Measurements from ENCODE around the gene EFCC1.

EFCC1 gene

DNA sequence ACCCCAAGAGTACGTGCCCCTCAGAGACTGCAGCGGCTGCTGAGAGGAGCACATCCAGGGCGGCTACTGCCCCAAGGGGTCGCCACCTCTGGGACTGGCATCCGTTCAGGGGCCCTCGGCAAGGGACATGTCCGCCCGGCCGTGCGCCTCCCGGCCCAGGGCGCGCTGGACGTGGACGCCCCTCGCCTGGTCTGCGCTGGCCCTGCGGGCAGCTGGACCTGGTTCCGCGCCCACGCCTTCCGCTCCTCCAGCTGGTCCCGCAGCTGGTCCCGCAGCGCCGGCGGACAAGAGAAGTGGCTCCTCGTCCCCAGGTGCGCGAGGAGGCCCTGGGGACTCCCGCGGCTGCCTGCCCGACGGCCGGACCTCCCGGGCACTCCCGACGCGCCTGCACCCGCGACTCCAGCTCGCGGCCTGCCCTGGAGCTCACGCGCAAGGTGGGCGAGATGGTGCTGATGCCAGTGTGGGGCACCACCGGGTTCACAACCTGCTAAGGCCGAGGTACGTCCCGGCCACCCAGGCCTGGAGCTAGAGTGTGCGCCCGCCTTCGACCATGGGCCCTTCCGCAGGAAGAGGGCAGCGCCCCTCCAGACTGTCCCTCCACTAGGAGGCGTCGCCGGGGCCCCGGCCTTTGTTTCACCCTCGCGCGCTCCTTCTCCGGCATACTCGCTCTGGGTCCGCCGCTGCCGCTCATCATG is 45.1 kb downstream of the EFCC1 start:
- intact Hi-C loops (cut with DNase I), result no loop called here

GRCh38 chr3:129046732-129047552 is 45.8 kb downstream of the EFCC1 start:
- peak in 3 of 10 donors; percentile 66 to 71 (median 66) for DNase-seq
- intact Hi-C loops (cut with DNase I), result no loop called here

More for the DNA sequence above, 45.1 kb downstream of the EFCC1 start:
- peak in 3 of 10 donors; percentile 61 to 70 (median 63) for DNase-seq

GRCh38 chr3:129047553-129047839 is 46.4 kb downstream of the EFCC1 start:
- intact Hi-C loops (cut with DNase I), result no loop called here
- DNase-seq, result peak in 1 of 10 donors; percentile 77

DNA sequence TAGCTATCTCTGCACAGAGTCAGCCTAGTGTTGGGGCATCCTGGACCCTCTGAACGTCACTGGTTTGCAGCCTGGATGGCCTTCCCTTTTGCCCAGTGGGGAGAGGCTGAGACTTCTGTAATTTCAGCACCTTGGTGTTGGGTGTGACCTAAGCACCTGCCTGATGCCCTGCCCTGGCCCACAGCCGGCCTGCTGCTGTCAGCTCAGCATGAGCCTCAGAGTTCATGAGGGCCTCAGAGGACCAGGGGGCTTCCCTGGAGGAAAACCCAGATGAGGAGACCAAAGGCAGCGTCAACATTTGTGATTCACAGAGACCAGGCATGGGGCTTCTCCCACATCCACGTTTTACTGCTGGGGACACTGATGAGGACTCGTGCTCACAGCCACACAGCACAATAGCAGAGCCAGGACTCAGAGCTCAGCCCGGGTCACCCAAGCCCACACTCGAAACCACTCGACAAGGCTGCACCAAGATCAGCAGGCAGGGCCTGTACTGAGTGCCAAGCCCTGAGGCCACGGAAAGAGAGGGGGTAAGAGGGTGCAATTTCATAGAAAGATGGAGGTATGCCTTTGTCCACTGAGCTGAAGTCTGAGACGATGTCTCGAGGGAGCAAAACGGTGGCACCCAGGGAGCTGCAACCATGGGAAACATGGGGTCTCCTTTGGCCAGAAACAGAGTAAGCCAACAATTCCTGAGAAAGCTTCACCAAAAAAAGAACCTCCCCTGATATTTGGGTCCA is 49.6 kb downstream of the EFCC1 start:
- DNase-seq, result peak in 1 of 10 donors; percentile 45
- intact Hi-C loops (cut with DNase I), result no loop called here

DNA sequence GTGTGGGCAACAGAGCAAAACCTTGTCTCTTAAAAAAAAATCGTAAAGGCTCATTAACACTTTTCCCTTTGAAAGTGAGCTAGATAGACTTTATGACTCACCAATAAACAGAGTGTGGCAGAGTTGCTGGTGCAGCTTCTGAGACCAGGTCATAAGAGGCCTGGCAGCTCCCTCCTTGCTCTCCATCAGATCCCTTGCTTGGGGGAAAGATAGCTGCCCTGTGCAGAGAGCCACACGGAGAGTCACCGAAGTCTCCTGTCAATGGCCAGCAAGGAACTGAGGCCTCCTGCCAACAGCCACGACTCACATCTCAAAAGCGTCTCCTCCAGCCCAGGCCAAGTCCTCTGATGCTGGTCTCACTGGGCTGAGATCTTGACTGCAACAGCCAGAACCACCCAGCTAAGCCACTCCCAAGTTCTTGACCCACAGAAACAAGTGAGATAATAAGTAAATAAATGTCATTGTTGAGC is 50.8 kb downstream of the EFCC1 start:
- peak in 1 of 10 donors; percentile 45 for DNase-seq
- intact Hi-C loops (cut with DNase I), result loop anchor here (2.0 kb wide), 1 partner anchor 195 kb away; no protein-coding TSS in a partner anchor

DNA sequence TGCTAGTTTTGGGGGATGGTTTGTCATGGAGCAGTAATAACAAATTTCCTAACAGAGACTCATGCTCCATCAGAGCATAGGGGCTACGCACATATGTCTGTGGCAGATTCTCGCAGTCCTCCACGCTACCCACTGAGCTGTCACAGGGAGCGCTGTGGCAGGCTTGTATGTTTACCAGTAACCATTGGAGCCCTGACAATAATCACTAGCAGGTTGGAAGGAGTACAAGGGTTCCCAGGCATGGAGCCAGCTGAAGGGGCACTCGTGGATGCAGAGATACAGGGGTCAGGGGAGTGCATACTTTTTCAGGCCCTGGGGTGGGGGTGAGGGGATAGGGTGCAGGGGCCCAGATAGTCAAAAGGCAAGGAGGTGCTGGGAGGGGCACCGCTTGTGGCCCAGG is 51.6 kb downstream of the EFCC1 start:
- peak in 1 of 10 donors; percentile 52 for DNase-seq
- intact Hi-C loops (cut with DNase I), result loop anchor here (2.0 kb wide), 1 partner anchor 194 kb away; no protein-coding TSS in a partner anchor

DNA sequence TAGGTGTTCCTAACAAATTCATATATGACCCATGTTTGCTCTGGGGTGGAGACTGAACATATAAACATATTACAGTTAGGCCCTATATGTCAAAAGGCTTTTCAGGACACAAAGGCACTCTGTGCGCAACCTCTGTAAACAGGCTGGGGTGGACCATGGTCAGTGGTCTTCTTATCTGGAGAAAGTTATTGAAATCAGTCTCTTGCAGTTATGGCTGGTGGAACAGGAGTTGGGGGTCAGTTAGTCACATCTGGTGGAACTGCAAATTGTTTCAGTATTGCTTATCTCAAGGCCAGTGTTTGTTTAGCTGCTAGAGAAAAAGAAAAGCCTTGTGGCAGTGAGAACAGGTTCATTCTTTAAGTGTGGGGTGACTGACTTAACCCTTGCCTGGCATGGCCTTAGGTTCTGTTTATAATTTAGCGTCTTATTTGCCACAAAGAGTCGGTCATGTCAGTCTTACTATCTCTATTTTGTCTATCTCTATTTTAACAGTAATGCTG is 53.6 kb downstream of the EFCC1 start:
- intact Hi-C loops (cut with DNase I), result no loop called here
- DNase-seq, result peak in 1 of 10 donors; percentile 7

DNA sequence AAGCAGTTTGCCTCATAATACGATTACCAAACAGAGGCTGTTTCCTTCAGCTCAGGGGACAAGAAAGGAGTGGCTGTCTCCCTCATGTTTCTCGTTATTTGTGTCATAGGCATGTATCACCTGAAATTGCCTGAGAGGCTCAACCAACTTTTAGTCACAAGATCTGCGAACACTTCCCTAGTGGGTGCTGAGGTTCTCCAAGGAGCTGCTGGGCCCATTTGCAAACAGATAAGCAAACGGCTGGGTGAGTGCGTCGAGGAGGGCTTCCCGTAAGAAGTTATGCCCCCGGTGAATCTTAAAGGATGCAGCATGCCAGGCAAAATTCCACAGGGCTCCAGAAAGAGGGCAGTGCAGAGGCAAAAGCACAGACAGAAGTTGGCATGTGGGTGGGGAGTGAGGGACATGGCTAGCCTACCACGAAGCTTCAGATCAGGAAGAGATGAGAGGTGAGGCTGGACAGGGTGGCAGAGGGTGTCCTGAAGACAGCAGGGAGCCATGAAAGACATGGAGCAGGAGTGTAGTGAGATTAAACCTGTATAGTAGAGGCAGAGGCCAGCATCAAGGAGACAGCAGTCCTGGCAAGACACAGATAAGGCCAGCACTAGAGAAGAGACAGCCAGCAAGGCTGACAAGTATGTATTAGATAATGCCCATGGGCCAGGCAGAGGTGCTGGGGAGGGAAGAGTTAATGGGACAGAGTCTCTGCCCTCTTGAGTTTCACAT is 55.5 kb downstream of the EFCC1 start:
- intact Hi-C loops (cut with DNase I), result no loop called here
- DNase-seq, result peak in 2 of 10 donors; percentile 32 to 39

GRCh38 chr3:129057249-129057648 is 56.1 kb downstream of the EFCC1 start:
- intact Hi-C loops (cut with DNase I), result no loop called here
- peak in 1 of 10 donors; percentile 26 for DNase-seq

- intact Hi-C loops (cut with DNase I), result no loop called here
- peak in 3 of 10 donors; percentile 12 to 86 (median 25) for DNase-seq
Observed at GRCh38 chr3:129058441-129059200, 57.5 kb downstream of the EFCC1 start.

DNA sequence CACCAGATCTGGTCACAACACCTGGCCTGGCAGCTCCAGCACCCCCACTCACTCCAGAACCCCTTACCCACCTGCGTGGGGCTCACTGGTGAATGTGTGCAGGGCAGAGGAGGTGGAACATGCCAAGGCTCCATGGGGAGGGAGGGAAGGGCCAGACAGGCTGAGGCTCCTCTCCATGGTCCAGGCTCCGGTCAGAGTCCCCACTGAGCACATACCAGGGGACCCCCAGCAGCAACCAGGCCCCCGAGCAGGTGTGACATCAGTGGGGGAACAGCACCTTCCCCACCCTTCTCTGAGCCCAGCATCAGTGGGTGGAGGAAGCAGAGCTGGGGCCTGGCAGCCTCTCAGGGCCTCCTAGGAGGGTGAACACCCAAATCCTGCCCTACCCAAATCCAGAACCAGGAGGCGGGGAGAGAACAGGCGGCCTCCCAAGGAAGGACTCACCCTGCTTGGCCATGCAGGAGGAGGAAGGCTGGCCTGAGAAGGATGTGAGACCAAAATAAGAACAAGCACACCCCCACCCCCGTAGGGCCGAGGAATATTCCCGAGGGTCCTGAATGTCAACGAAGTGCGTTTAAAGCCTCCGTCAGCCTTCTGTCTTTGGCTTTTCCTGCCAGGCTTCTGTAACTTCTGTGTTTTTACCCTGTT is 58.3 kb downstream of the EFCC1 start:
- intact Hi-C loops (cut with DNase I), result no loop called here
- DNase-seq, result peak in 1 of 10 donors; percentile 72

- intact Hi-C loops (cut with DNase I), result no loop called here
- DNase-seq, result peak in 1 of 10 donors; percentile 49
Observed at GRCh38 chr3:129060276-129061022, 59.3 kb downstream of the EFCC1 start, which contains the start of gene GP9. Gene GP9 (plus strand): TSS chr3:129060779. CDS start chr3:129061740, 961 bp downstream.

GRCh38 chr3:129061023-129061887 is 60.2 kb downstream of the EFCC1 start:
- intact Hi-C loops (cut with DNase I), result no loop called here

DNA sequence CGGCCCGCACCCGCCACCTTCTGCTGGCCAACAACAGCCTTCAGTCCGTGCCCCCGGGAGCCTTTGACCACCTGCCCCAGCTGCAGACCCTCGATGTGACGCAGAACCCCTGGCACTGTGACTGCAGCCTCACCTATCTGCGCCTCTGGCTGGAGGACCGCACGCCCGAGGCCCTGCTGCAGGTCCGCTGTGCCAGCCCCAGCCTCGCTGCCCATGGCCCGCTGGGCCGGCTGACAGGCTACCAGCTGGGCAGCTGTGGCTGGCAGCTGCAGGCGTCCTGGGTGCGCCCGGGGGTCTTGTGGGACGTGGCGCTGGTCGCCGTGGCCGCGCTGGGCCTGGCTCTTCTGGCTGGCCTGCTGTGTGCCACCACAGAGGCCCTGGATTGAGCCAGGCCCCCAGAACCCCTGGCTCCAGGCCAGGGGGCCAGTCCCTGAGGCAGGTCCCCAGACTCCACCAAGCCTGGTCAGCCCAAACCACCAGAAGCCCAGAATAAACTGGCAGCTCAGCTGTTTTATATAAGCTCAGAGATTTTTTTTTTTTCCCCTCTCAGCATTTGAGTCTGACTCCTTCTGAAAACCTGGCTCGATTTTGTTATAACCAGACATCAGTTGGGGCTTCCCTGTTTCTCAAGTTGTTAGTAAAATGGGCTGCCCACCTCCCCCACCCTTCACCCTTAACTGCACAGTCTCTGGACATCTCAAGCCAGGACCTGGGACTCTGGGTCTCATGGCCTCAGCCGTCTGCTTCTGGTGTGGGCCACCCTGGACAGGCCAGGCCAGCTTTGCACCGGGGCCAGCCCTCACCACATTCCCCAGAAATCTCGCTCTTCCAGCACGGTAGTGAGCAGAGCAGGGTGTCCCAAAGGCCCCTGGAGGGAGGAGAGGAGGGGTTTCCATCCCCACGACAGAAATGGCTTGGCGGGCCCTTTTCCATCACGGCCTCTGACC is 61.1 kb downstream of the EFCC1 start:
- intact Hi-C loops (cut with DNase I), result no loop called here
- peak in 1 of 10 donors; percentile 81 for DNase-seq

More at GRCh38 chr3:129061023-129061887, 60.2 kb downstream of the EFCC1 start:
- peak in 1 of 10 donors; percentile 70 for DNase-seq

- DNase-seq, result peak in 1 of 10 donors; percentile 52
- intact Hi-C loops (cut with DNase I), result no loop called here
Observed at GRCh38 chr3:129063091-129063640, 62.1 kb downstream of the EFCC1 start.
